Measurements from ENCODE around the gene FUS.
A peak's percentile ranks its signal among the peaks of the same experiment; 100 is the strongest.
"Not testable (repeated sequence)": the region's sequence is repeated elsewhere in the genome, so short reads cannot be mapped to it uniquely, and the experiment has no call there.

Gene FUS

DNA sequence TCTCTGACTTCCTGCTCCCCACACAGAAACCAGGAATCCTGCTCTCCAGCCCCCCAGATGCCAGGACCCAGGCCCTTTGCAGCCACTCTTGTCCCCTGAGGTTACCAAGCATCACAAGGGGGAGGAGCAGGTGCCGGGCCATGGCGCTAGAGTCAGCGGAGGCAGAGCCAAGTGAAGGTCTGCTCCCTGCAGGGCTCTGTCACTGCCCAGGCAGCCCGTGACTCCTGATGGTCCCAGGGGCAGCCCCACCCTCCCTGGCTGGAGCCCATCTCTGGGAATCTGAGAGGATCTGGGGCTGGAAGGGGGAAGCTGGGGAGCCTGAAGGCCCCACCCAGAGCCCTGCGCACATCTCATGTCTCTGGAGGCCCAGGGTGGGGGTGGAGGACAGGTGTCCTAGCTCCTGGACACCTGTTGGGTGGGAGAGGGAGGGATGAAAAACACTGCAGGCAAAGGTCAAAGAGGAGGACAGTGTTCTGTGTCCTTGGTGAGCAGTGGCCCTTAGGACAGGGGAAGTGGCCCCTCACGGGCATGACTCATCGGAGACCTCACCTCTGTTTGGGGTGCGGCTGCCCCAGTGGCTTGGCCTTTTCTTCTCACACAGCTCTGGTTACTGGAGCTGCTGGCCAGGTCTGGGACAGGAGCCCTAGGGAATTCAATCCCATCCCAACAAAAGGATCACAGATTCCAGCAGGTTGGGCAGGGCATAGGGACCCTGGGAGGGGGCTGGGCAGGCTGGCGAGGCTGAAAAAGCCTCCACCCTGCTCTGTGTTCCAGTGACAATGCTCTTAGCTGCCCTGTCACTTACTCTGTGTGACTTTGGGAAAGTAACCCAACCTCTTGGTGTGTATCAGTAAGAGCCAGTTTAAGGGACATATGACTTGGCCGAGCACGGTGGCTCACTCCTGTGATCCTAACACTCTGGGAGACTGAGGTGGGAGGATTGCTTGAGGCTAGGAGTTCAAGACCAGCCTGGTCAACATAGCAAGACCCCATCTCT is 29.7 kb upstream of the FUS start, which contains the start of gene PRSS36:
TSS of gene PRSS36 (minus strand) at position 173 of the 997 bp plus-strand sequence. CDS start at position 142, 31 bp downstream.
- DNase-seq: no peak

DNA sequence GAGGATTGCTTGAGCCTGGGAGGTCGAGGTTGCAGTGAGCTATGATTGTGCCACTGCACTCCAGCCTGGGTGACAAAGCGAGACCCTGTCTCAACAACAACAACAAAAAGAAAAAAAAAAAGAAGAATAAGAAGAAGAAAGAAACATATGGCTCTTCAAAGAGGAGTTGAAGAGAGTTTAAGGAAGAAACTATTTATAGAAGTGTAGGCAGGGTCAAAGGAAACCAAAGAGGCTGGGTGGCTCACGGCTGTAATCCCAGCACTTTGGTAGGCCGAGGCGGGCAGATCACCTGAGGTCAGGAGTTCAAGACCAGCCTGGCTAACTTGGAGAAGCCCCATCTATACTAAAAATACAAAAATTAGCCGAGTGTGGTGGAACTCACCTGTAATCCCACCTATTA is 29.0 kb upstream of the FUS start:
- H3K4me1 Mint-ChIP-seq (ENCODE audit: low read depth in 2 of 2); H3K9me3 Mint-ChIP-seq; H3K27ac Mint-ChIP-seq; ATAC-seq (replicated peaks); H3K4me3 Mint-ChIP-seq; DNase-seq; H3K36me3 Mint-ChIP-seq (ENCODE audit: insufficient read depth): not testable (repeated sequence)
- H3K27me3 Mint-ChIP-seq: peaks cover 0 to 27% of the 10 kb centered on the region in 2 donors

More for the DNA sequence above, 29.7 kb upstream of the FUS start, which contains the start of gene PRSS36:
- Mint-ChIP-seq H3K27me3 (peaks cover 0 to 27% of the 10 kb centered on the region in 2 donors), H3K27ac (no peak within 1 kb of the TSS), H3K4me1 (ENCODE audit: low read depth in 2 of 2) (no peaks in the 10 kb centered on the region), H3K36me3 (ENCODE audit: insufficient read depth) (no peaks in the 10 kb centered on the region), H3K4me3 (no peak within 1 kb of the TSS), H3K9me3 (no peaks in the 10 kb centered on the region)
- no peak for ATAC-seq (replicated peaks)

DNA sequence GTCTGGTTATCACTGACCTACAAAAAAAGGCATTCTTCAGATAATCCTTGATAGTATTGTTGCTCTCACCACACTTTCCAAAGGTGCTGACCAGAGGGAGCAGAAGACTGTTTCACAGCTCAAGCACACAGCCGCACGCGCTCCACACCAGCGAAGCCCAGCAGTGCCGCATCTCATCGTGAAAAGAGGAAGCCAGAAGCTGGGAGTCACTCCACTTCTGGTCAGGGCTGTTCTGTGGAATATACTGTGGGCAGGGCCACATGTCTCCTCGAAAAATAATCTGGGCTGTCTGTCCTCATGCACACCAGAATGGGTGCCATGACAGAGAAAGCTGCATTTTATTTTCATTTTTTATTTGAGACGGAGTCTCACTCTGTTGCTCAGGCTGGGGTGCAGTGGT is 22.8 kb upstream of the FUS start:
- Mint-ChIP-seq H3K9me3 (no peaks in the 10 kb centered on the region), H3K4me1 (ENCODE audit: low read depth in 2 of 2) (peaks cover 4 to 11% of the 10 kb centered on the region in 2 donors), H3K4me3 (no peak overlapping the region), H3K36me3 (ENCODE audit: insufficient read depth) (no peaks in the 10 kb centered on the region), H3K27me3 (peaks cover 6 to 7% of the 10 kb centered on the region in 2 donors), H3K27ac (no peak overlapping the region)
- DNase-seq (no peak), ATAC-seq (replicated peaks) (no peak)

DNA sequence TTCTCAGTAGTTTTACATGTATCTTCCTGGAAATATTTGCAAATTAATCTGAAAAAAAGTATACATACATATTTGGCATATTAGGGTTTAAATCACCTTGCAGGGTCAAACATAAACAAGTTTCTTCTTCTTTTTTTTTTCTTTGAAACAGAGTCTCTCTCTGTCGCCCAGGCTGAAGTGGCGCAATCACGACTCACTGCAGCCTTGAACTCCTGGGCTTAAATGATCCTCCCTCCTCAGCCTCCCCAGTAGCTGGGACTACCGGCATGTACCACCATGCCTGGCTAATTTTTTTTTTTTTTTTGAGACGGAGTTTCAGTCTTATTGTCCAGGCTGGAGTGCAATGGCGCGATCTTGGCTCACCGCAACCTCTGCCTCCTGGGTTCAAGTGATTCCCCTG is 12.6 kb upstream of the FUS start:
- Mint-ChIP-seq H3K9me3 (no peaks in the 10 kb centered on the region), H3K27ac (no peak overlapping the region), H3K4me1 (ENCODE audit: low read depth in 2 of 2) (no peaks in the 10 kb centered on the region), H3K36me3 (ENCODE audit: insufficient read depth) (no peaks in the 10 kb centered on the region), H3K27me3 (no peaks in the 10 kb centered on the region), H3K4me3 (no peak overlapping the region)
- DNase-seq: no peak
- no peak for ATAC-seq (replicated peaks)

DNA sequence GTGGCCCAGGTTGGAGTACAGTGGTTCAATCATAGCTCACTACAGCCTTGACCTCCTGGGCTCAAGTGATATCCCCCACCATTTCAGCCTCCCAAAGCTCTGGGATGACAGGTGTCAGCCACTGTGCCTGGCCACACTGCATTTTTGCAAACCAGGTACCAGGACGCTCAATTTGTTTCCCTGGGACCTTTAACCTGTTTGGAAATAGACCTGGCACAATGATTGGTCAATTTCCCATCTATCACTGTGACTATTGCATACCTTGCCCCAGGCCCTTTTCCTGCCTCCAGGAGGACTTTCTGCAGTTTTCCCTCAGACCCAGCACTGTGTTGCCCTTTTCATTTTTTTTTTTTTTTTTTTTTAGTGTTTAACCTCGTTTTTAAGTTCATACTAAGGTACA is 11.1 kb upstream of the FUS start:
- Mint-ChIP-seq H3K27me3 (no peaks in the 10 kb centered on the region), H3K27ac (no peak overlapping the region), H3K4me3 (no peak overlapping the region), H3K36me3 (ENCODE audit: insufficient read depth) (no peaks in the 10 kb centered on the region), H3K9me3 (no peaks in the 10 kb centered on the region), H3K4me1 (ENCODE audit: low read depth in 2 of 2) (no peaks in the 10 kb centered on the region)
- ATAC-seq (replicated peaks): no peak
- no peak for DNase-seq

DNA sequence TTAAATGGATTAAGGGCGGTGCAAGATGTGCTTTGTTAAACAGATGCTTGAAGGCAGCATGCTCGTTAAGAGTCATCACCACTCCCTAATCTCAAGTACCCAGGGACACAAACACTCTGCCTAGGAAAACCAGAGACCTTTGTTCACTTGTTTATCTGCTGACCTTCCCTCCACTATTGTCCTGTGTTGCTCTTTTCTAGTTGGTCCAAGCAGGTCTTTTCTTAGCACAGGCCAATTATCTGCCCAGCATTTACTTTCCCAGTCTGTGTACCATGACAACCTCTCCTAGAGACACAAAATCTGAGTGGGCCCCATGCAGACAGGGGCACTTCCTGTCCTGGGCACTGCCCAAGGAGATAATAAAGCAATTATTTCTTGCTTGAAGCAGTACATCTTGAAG is 9.9 kb upstream of the FUS start:
- not testable (repeated sequence) for H3K27ac Mint-ChIP-seq; H3K9me3 Mint-ChIP-seq; DNase-seq; H3K36me3 Mint-ChIP-seq (ENCODE audit: insufficient read depth); H3K4me3 Mint-ChIP-seq; ATAC-seq (replicated peaks); H3K27me3 Mint-ChIP-seq; H3K4me1 Mint-ChIP-seq (ENCODE audit: low read depth in 2 of 2)

DNA sequence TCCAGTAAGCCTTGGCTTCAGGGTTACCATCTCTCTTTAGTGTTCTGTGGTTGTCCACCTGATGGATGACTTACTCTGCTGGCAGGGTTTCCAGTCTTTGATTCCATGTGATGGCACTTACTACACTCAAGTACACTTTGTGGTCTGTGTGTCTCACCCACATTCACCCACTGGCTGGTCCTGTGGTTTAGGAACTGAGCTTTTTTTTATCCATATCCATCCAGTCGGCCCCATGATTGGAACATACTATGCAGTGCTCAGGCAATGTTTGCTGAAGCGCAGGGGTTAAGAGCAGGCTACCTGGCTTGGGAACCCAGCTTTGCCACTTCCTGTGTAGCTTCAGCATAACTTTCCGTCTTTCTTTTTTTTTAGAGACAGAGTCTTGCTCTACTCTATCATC is 2.8 kb upstream of the FUS start:
- peaks cover 30 to 31% of the 10 kb centered on the region in 2 donors for H3K4me1 Mint-ChIP-seq (ENCODE audit: low read depth in 2 of 2)
- H3K27ac Mint-ChIP-seq: peak overlapping the region in 1 of 2 donors; percentile 36
- H3K4me3 Mint-ChIP-seq: peak overlapping the region; percentile 99

DNA sequence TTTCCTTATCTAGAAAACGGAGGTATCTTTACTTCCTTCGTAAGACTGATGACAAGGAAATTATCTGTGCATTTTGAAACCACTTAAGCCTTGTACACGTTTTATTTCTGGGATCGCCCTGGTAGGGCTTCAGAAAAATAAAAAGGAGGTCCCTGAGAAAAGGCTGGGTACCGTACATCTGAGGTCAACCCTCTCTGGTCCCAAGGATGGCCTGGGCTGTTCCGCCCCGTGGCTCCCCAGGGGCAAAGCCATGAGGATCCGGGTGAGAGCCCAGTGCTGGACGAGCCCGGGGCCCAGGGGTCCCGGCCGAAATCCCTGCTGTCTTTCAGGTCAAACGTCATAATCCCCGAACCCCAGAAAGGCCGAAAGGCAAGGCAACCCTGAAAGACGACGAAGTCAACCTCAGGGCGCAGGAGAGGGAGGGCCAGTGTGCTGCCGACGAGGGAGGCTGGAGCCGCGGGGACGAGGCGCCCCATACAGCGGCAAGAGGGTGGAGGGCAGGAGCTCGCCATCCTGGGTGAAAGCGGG is 656 bp upstream of the FUS start:
- Mint-ChIP-seq H3K27me3 (no peaks in the 10 kb centered on the region), H3K4me3 (peak overlapping the region; percentile 99), H3K9me3 (no peaks in the 10 kb centered on the region), H3K27ac (peak overlapping the region; percentile 99 to 100), H3K4me1 (ENCODE audit: low read depth in 2 of 2) (peaks cover 49 to 51% of the 10 kb centered on the region in 2 donors), H3K36me3 (ENCODE audit: insufficient read depth) (peaks cover 60% of the 10 kb centered on the region)
- DNase-seq (no peak), ATAC-seq (replicated peaks) (no peak)

More for the DNA sequence above, 2.8 kb upstream of the FUS start:
- ATAC-seq (replicated peaks): peak; percentile 31
- Mint-ChIP-seq H3K27me3 (no peaks in the 10 kb centered on the region), H3K36me3 (ENCODE audit: insufficient read depth) (peaks cover 39% of the 10 kb centered on the region), H3K9me3 (no peaks in the 10 kb centered on the region)
- DNase-seq: peak; percentile 42 to 49 (median 48)

DNA sequence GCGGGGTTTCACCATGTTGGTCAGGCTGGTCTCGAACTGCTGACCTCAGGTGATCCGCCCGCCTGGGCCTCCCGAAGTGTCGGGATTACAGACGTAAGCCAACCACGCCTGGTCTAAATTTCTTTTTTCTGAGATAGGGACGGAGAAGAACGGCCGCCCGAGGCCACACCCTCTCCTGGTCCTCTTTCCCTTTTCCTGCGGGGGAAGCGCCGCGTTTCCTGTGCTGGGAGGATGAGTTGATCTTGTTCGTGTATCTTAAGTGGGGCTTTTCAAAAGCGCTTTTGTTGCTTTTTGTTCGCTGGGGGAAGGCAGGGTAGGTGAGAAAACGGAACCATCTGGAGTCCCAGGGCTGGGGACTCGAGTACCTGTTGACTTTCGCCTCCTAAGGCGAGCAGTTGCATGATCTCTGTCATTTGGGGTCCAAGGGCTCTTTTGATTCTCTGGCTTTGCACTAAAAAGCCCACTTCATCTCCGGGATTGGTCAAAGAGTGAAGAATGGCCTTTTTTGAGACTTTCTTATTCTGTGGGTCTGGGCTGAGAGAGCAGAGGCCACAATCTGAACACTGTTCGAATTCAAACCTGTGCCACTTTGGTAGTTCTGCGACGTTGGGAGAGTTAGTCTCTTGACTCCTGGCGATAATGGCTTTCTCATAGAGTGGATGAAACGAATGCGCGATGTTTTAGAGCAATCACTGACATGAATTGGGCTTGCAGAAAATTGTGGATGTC is 1.3 kb downstream of the FUS start:
- Mint-ChIP-seq H3K27ac (peak overlapping the region; percentile 99 to 100), H3K27me3 (no peaks in the 10 kb centered on the region), H3K4me3 (peak overlapping the region; percentile 99), H3K36me3 (ENCODE audit: insufficient read depth) (peaks cover 80% of the 10 kb centered on the region), H3K4me1 (ENCODE audit: low read depth in 2 of 2) (peaks cover 64 to 68% of the 10 kb centered on the region in 2 donors), H3K9me3 (no peaks in the 10 kb centered on the region)
- ATAC-seq (replicated peaks) (no peak), DNase-seq (no peak)

DNA sequence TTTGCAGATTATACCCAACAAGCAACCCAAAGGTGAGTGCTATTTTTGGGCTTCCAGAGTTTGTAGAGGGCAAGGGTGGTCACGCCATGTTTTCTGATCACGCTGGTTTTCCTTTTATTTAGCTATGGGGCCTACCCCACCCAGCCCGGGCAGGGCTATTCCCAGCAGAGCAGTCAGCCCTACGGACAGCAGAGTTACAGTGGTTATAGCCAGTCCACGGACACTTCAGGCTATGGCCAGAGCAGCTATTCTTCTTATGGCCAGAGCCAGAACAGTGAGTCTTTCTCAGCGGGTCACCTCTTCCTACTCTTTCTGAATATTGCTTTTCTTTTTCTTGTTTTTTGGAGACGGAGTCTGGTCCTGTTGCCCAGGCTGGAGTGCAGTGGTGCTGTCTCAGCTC is 2.5 kb downstream of the FUS start:
- ATAC-seq (replicated peaks) (no peak), DNase-seq (no peak)
- Mint-ChIP-seq H3K36me3 (ENCODE audit: insufficient read depth) (peaks cover 84% of the 10 kb centered on the region), H3K4me1 (ENCODE audit: low read depth in 2 of 2) (peaks cover 68 to 73% of the 10 kb centered on the region in 2 donors), H3K9me3 (no peaks in the 10 kb centered on the region), H3K27ac (peak overlapping the region; percentile 88 to 99), H3K4me3 (peak overlapping the region; percentile 99), H3K27me3 (no peaks in the 10 kb centered on the region)

DNA sequence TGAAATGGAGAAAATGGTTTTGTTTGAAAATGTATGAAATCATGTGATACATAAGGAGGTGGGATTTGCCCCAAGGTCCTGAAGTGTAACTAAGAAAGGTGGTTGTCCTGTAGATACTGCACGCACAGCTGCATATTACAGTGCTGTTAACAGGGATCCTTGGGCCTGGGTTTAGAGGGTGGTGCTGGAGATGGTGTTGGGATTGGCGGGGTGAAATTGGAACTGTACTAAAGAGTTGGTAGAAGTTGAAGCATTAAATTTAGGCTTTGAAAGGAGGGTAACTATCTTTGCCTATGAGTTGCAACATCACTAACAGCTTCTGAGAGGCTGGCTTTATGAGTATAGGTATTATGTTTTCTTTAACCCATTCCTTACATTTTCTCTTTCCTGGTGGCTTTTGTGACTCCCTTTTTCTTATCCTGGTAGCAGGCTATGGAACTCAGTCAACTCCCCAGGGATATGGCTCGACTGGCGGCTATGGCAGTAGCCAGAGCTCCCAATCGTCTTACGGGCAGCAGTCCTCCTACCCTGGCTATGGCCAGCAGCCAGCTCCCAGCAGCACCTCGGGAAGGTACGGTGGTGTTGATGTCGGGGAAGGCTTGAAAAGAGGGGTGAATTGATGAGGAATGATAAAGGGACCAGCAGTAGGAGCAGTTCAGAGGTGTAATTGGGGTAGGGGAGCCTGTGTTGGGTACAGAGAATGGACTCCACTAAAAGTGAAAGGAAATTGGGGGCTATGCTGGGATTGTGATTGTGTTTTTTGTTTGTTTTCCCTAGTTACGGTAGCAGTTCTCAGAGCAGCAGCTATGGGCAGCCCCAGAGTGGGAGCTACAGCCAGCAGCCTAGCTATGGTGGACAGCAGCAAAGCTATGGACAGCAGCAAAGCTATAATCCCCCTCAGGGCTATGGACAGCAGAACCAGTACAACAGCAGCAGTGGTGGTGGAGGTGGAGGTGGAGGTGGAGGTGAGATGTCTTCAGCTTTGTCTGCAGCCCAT is 3.8 kb downstream of the FUS start:
- peak overlapping the region; percentile 88 to 99 for H3K27ac Mint-ChIP-seq
- H3K27me3 Mint-ChIP-seq: no peaks in the 10 kb centered on the region
- peak overlapping the region; percentile 99 for H3K4me3 Mint-ChIP-seq
- no peak for ATAC-seq (replicated peaks)
- peaks cover 70 to 77% of the 10 kb centered on the region in 2 donors for H3K4me1 Mint-ChIP-seq (ENCODE audit: low read depth in 2 of 2)
- H3K36me3 Mint-ChIP-seq (ENCODE audit: insufficient read depth): peaks cover 97% of the 10 kb centered on the region
- no peak for DNase-seq
- no peaks in the 10 kb centered on the region for H3K9me3 Mint-ChIP-seq

DNA sequence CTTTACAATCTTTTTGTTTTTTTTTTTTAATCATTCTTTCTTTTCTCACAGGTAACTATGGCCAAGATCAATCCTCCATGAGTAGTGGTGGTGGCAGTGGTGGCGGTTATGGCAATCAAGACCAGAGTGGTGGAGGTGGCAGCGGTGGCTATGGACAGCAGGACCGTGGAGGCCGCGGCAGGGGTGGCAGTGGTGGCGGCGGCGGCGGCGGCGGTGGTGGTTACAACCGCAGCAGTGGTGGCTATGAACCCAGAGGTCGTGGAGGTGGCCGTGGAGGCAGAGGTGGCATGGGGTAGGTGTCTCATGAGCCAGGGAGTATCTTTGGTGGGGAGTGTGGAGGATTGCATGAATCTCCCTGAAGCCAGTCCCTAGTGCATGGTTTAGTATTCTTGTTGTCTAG is 4.9 kb downstream of the FUS start:
- H3K4me1 Mint-ChIP-seq (ENCODE audit: low read depth in 2 of 2): peaks cover 73 to 85% of the 10 kb centered on the region in 2 donors
- peak overlapping the region; percentile 65 to 99 for H3K4me3 Mint-ChIP-seq
- no peaks in the 10 kb centered on the region for H3K27me3 Mint-ChIP-seq
- ATAC-seq (replicated peaks) (no peak), DNase-seq (no peak)
- H3K36me3 Mint-ChIP-seq (ENCODE audit: insufficient read depth): peaks cover 100% of the 10 kb centered on the region
- H3K27ac Mint-ChIP-seq: peak overlapping the region; percentile 88 to 99
- no peaks in the 10 kb centered on the region for H3K9me3 Mint-ChIP-seq

All from effector memory CD8-positive, alpha-beta T cell (primary cell).